Body of pancreas (tissue), 4 donors: ENCODE measurements around the gene ARHGEF19.

Experiments
- CTCF ChIP-seq, 7 experiments: fragments of 450-650 bp in 4 of 7; fragments of 200-600 bp in 3 of 7; sonication (generic) in 3 of 7; IDR thresholded peaks; one replicate each; pipeline ENCODE4 v1.5.1; 2016 to 2019; ENCODE audit warnings: antibody characterized with exemption in 7 of 7
- POLR2A ChIP-seq, 3 donors: fragments of 450-650 bp; IDR thresholded peaks; one replicate each; pipeline ENCODE4 v1.6.1; 2016; ENCODE audit warnings: antibody characterized with exemption in 3 of 3, mild to moderate bottlenecking in 2 of 3

- TF ChIP-seq POLR2A (IDR thresholded peaks at IDR 0.05) (no peak), CTCF (IDR thresholded peaks at IDR 0.05) (no peak)
Observed at GRCh38 chr1:16148329-16149092, 63.9 kb downstream of the ARHGEF19 start.
